ENCODE data around the gene ACSF3. TPM values are rescaled to one million over a fixed set of nuclear protein-coding genes. Genes with fewer than 3 reads are reported as not detected.
"Not testable (repeated sequence)": the region's sequence is repeated elsewhere in the genome, so short reads cannot be mapped to it uniquely, and the experiment has no call there.

Gene ACSF3
- total RNA-seq, 1 donor, result 20.7 TPM

DNA sequence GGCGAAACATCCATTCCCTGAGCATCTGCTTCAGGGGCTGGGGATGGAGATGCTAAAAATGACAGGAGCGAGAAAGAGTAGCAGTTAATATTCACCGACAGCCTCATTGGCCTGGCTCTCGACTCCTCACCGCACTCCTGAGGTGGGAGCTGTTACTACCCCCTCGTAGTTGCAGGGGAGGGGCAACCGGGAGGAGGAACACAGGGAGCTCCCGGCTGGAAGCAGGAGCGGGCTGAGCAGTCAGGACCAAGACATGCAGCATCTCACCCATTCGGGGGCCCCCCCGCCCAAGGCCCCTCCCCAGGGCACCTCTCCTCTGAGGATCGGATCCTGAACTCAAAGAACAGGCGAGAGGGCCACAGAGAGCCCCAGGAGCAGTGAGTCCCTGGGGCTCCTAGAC, 4.5 kb upstream of the ACSF3 start:
- TF ChIP-seq, protein P1, sequence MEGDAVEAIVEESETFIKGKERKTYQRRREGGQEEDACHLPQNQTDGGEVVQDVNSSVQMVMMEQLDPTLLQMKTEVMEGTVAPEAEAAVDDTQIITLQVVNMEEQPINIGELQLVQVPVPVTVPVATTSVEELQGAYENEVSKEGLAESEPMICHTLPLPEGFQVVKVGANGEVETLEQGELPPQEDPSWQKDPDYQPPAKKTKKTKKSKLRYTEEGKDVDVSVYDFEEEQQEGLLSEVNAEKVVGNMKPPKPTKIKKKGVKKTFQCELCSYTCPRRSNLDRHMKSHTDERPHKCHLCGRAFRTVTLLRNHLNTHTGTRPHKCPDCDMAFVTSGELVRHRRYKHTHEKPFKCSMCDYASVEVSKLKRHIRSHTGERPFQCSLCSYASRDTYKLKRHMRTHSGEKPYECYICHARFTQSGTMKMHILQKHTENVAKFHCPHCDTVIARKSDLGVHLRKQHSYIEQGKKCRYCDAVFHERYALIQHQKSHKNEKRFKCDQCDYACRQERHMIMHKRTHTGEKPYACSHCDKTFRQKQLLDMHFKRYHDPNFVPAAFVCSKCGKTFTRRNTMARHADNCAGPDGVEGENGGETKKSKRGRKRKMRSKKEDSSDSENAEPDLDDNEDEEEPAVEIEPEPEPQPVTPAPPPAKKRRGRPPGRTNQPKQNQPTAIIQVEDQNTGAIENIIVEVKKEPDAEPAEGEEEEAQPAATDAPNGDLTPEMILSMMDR (IDR thresholded peaks at IDR 0.05; ENCODE audit: insufficient read depth, low read depth, low read length), result no peak
- no peak for DNase-seq (ENCODE audit: low read depth)

DNA sequence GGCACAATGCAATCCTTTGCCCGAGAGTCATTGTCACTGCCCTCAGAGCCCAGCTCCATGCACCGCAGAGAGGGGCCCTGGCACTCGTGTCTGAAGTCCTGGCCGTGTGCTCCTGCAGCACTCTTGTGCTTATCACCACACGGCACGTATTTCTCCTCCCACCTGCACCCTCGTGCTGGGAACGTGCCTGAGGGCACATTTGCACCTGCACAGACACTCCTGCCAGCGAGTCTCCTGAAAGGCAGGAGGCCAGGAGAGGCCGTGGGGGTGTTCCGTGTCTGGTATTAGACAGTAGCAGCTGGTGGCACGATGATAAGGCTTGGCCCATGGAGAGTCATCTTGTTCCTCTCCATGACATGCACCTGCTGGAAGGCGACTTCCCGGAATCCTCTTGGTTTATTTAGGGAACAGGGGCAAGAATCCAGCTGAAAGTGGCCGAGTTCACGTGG, 3.4 kb upstream of the ACSF3 start:
- no peak for DNase-seq (ENCODE audit: low read depth)

More for the DNA sequence above, 4.5 kb upstream of the ACSF3 start:
- no peak overlapping the region for H3K4me3 ChIP-seq (ENCODE audit: low read depth, low read length)

DNA sequence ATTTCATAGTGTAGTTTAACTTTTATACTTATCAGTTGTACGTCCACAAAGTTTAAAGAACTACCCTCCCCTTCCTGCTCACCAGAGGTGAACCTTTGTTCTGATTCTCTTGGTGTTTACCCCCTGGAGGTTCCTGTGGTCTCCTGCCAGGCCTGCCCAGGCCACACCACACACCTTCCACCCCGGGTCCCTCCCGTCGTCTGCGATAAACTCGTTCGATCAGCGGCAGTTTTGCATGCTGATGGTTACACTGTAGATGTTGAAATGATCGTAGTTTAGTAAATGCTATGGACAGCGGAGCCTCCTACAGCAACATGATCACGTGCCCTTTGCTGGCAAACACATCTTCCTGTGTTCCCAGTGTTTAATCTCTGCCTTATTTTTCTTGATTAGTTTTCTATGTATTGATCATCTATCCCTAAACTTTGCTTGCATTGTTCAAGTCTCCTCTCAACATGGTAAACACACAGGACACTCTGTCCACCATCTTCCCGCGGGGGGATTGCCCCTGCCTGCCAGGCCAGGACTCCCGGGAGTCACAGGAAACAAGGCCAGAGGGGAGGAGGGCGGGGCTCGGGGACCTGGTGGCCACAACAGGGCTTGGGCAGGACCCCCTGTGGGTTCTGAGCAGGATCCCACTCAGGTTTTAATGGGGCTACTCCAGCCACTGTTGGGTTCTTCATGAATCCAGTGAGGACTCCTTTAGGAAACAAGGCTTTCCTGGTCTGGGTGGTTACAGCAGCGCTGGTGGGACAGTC, 2.8 kb upstream of the ACSF3 start:
- no peak for DNase-seq (ENCODE audit: low read depth)
- H3K4me3 ChIP-seq (ENCODE audit: low read depth, low read length), result no peak overlapping the region
- TF ChIP-seq, protein P1 (IDR thresholded peaks at IDR 0.05; ENCODE audit: insufficient read depth, low read depth, low read length), result no peak

More for the DNA sequence above, 3.4 kb upstream of the ACSF3 start:
- H3K4me3 ChIP-seq (ENCODE audit: low read depth, low read length), result no peak overlapping the region
- TF ChIP-seq, protein P1 (IDR thresholded peaks at IDR 0.05; ENCODE audit: insufficient read depth, low read depth, low read length), result no peak

DNA sequence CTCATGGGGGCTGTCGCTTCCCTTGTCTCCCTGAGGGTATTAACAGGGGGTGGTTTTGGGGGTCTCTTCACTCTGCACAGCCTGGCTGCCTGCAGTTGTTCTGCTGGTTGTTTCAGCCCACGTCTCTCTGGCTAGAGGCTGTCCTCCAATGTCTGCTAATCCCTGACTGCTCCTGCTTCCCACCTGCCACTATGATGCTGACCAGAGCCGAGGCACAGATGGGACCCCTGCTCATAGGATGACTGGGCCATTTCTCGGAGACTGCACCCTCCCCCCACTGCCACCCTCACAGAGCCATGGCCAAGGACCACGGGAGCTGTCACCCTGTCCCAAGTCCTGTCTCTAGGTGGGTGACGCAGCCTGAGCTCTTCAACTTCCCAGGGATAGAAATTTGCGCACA, 1.6 kb upstream of the ACSF3 start:
- TF ChIP-seq, protein P1 (IDR thresholded peaks at IDR 0.05; ENCODE audit: insufficient read depth, low read depth, low read length), result no peak
- DNase-seq (ENCODE audit: low read depth), result no peak
- H3K4me3 ChIP-seq (ENCODE audit: low read depth, low read length), result no peak overlapping the region

DNA sequence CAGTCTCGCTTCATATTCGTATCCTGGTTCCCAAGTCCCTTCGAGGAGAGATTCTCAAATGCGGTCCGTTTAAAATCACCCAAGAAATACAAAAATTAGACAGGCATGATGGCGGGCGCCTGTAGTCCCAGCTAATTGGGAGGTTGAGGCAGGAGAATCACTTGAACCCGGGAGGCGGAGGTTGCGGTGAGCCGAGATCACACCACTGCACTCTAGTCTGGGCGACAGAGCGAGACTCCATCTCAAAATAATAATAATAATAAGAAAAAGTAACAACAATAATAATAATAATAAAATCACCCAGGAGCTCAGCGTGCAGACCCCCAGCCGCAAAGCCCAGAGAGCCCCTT, 425 bp upstream of the ACSF3 start:
- DNase-seq (ENCODE audit: low read depth), result not testable (repeated sequence)
- peak overlapping the region; percentile 62 for H3K4me3 ChIP-seq (ENCODE audit: low read depth, low read length)

DNA sequence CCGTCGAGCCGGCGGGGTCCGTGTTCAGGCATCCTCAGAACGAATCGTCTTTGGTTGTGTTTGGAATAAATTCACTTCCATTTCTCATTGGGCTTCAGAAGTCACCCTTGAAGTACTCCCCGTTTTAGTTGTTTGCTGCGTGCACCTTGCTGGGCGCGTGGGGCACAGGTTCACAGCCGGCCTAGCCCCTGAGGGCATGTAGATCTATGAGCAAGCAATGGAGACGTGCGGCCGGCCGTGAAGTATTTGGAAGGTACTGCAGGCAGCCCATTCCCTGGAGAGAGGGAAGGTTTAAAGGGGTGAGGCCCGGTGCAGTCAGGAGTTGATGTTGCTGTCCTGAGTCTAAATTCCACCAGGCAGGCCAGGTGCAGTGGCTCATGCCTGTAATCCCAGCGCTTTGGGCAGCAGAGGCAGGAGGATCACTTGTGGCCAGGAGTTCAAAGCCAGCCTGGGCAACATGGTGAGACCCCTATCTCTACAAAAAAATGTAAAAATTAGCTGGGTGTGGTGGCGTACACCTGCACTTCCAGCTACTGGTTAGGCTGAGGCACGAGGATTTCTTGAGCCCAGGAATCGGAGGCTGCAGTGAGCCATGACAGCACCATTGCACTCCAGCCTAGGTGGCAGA, 714 bp downstream of the ACSF3 start:
- peak; percentile 22 for DNase-seq (ENCODE audit: low read depth)
- peak overlapping the region; percentile 59 for H3K4me3 ChIP-seq (ENCODE audit: low read depth, low read length)
- TF ChIP-seq, protein P1 (IDR thresholded peaks at IDR 0.05; ENCODE audit: insufficient read depth, low read depth, low read length), result no peak

DNA sequence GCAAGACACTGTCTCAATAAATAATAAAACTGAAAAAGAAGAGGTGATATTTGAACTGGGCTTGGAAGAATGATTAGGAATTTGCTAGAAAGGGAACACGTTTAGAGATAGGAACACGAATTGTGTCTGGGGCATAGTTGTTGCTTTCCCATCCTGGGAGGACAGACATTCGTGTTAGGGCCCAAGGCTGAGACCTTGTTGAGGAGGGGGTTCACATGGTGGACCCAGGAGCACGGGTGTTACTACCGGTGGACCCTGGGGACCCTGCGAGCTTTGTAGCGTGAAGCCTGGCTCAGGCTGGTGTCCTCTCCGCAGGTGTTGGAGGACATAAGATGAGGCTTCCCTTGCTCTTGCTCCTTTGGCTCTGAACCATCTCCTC, 1.2 kb downstream of the ACSF3 start:
- peak overlapping the region; percentile 59 for H3K4me3 ChIP-seq (ENCODE audit: low read depth, low read length)
- DNase-seq (ENCODE audit: low read depth), result no peak
- TF ChIP-seq, protein P1 (IDR thresholded peaks at IDR 0.05; ENCODE audit: insufficient read depth, low read depth, low read length), result no peak

Measured in fibroblast of villous mesenchyme (primary cell).